ENCODE data around the gene GALNT4. TPM values are rescaled to one million over a fixed set of nuclear protein-coding genes. Genes with fewer than 3 reads are reported as not detected.

Gene GALNT4
- total and polyA plus RNA-seq, 9 of the 15 experiments (the other 6 are each of a cell fraction or from before 2014, with no cell fraction given) = 1.2 to 4.6 (median 3.4) TPM

- TF ChIP-seq ZBTB12 (CRISPR knock-in tag; IDR thresholded peaks at IDR 0.05) (peak; percentile 72), ZNF239 (CRISPR knock-in tag; IDR thresholded peaks at IDR 0.05) (no peak), ERF (CRISPR knock-in tag; IDR thresholded peaks at IDR 0.05) (no peak), ZBTB17 (CRISPR knock-in tag; IDR thresholded peaks at IDR 0.05) (peak; percentile 100), KAT8 (IDR thresholded peaks at IDR 0.05; ENCODE audit: low read depth) (no peak), ZNF511 (CRISPR knock-in tag; IDR thresholded peaks at IDR 0.05) (no peak), MYBL2 (IDR thresholded peaks at IDR 0.05; ENCODE audit: low read depth) (peak; percentile 36; the same call in 1 of the 2 replicates), MYBL2 (CRISPR knock-in tag; IDR thresholded peaks at IDR 0.05; ENCODE audit: borderline replicate concordance) (no peak), MTA3 (IDR thresholded peaks at IDR 0.05; ENCODE audit: borderline replicate concordance) (peak; percentile 74; the same call in 1 of the 2 replicates), MGA (IDR thresholded peaks at IDR 0.05) (peak; percentile 88), MBD2 (IDR thresholded peaks at IDR 0.05; ENCODE audit: borderline replicate concordance, low read depth) (peak; percentile 50; the same call in 1 of the 2 replicates), PKNOX1 (IDR thresholded peaks at IDR 0.05) (peak; percentile 56), NCOA4 (IDR thresholded peaks at IDR 0.05; ENCODE audit: partially characterized antibody) (peak; percentile 98)
Measured at GRCh38 chr12:89525824-89526770, 1.5 kb upstream of the GALNT4 start, which contains the start of gene POC1B (continued).
